ENCODE results near the gene EPS15. TPM values are rescaled to one million over a fixed set of nuclear protein-coding genes. Genes with fewer than 3 reads are reported as not detected.

EPS15 gene
- total and polyA plus RNA-seq, 2 of the 13 experiments (the other 11 are each of a cell fraction or from before 2014, with no cell fraction given), result 14.3 to 19.3 TPM

DNA sequence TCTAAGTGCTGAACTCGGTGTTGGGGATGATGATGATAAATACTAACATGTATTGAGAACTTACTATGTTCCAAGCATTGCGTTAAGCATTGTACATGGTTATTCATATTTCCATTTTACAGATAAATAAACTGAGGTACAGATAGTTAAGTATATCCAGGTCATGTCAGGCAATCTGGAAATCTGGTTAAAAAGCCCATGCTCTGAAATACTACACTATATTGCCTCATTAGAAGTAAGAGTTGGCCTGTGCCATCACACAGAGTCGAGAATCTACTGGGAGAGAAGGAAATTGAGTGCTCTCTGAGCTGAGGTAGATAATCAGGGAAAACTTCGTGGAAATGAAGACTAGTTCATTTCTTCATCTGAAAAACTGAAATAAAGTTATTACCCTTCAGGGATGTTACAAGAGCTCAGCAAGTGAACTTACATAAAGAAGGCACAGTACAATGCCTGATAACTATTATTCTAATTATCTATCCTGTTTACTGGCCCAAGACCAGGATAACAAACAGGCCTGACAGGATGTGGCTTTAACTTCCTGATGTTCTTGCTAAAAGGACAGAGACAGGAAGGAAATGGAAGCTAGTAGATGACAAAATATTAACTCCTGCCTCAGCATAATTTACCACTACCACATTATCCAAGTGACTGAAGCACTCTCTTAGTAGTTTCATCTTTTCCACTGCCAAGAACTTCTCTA is 85.6 kb downstream of the EPS15 start:
- ATAC-seq, result no peak

DNA sequence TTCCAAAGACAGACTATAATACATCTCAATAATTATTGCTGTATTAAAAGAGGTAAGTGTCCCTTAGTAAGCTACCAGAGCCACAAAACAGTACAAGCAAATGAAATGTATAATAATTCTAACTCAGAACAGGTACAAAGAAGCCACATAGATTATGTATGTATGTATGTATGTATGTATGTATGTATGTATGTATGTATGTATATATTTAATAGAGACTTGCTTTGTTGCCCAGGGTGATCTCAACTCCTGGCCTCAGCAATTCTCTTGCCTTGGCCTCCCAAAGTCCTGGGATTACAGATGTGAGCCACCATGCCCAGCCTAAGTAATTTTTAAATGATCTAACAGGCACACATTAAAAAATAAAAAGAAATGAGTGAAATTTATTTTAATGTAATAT is 86.9 kb downstream of the EPS15 start:
- H4K20me1 ChIP-seq (ENCODE audit: insufficient read depth, low read length), result no peaks in the 10 kb centered on the region
- no peak overlapping the region for H2AFZ ChIP-seq (ENCODE audit: low read length)
- no peaks in the 10 kb centered on the region for H3K27me3 ChIP-seq (ENCODE audit: control insufficient read depth in 1 of 2, insufficient read depth in 2 of 2, low read length in 2 of 2)
- no peak overlapping the region for H3K4me2 ChIP-seq (ENCODE audit: low read depth, low read length)
- peaks cover 0 to 22% of the 10 kb centered on the region in 2 experiments; a peak in 2 of 5 replicates for H3K36me3 ChIP-seq (replicated peaks in 1 of 2; ENCODE audit: control insufficient read depth in 1 of 2, insufficient read depth in 2 of 2, low read length in 2 of 2)
- ATAC-seq, result no peak
- no TSS peak for BruUV-seq (replicated peaks)
- no peaks in the 10 kb centered on the region for H3K9me3 ChIP-seq (ENCODE audit: low read length)
- in situ Hi-C loops (cut with HindIII; ENCODE audit: extremely low pct_ligation_motif_present, low pct_unique_long_range_greater_than_20kb), result no loop called here
- ChIA-PET POLR2A (no interaction called here), CTCF (ENCODE audit: low intra/inter-chr PET ratio, low total read pairs) (no interaction called here)
- FAIRE-seq, result no peak
- H3K27ac ChIP-seq (ENCODE audit: extremely low read length, insufficient read depth, low read length), result no peak overlapping the region
- TF ChIP-seq NR2F2 (IDR thresholded peaks at IDR 0.05; ENCODE audit: borderline replicate concordance, low read depth) (no peak), RBM39 (IDR thresholded peaks at IDR 0.05; ENCODE audit: low read depth, low read length, poor library complexity, severe bottlenecking) (no peak), ZNF777 (CRISPR knock-in tag; IDR thresholded peaks at IDR 0.05) (no peak), FOXK2 (IDR thresholded peaks at IDR 0.05) (no peak)
- intact Hi-C loops (cut with micrococcal nuclease; ENCODE audit: unreplicated experiment), result no loop called here
- H3K4me3 ChIP-seq (replicated peaks in 1 of 3; ENCODE audit: insufficient read depth in 1 of 3, low read depth in 2 of 3, low read length in 3 of 3), result no peak overlapping the region
- no peak for DNase-seq (ENCODE audit: low spot score)
- no peaks in the 10 kb centered on the region for H3K79me2 ChIP-seq (ENCODE audit: insufficient read depth, low read length)
- H3K4me1 ChIP-seq (ENCODE audit: insufficient read depth, low read length), result no peaks in the 10 kb centered on the region
- no peak overlapping the region for H3K9ac ChIP-seq (ENCODE audit: insufficient read depth, low read depth, low read length)

More for the DNA sequence above, 85.6 kb downstream of the EPS15 start:
- in situ Hi-C loops (cut with HindIII; ENCODE audit: extremely low pct_ligation_motif_present, low pct_unique_long_range_greater_than_20kb), result no loop called here
- Histone ChIP-seq H3K9me3 (ENCODE audit: low read length) (no peaks in the 10 kb centered on the region), H2AFZ (ENCODE audit: low read length) (no peak overlapping the region), H3K27ac (ENCODE audit: extremely low read length, insufficient read depth, low read length) (no peak overlapping the region), H3K36me3 (replicated peaks in 1 of 2; ENCODE audit: control insufficient read depth in 1 of 2, insufficient read depth in 2 of 2, low read length in 2 of 2) (peaks cover 0 to 17% of the 10 kb centered on the region in 2 experiments; a peak in 3 of 5 replicates), H4K20me1 (ENCODE audit: insufficient read depth, low read length) (no peaks in the 10 kb centered on the region), H3K4me2 (ENCODE audit: low read depth, low read length) (no peak overlapping the region), H3K4me3 (replicated peaks in 1 of 3; ENCODE audit: insufficient read depth in 1 of 3, low read depth in 2 of 3, low read length in 3 of 3) (no peak overlapping the region), H3K27me3 (ENCODE audit: control insufficient read depth in 1 of 2, insufficient read depth in 2 of 2, low read length in 2 of 2) (no peaks in the 10 kb centered on the region), H3K9ac (ENCODE audit: insufficient read depth, low read depth, low read length) (no peak overlapping the region), H3K79me2 (ENCODE audit: insufficient read depth, low read length) (no peaks in the 10 kb centered on the region), H3K4me1 (ENCODE audit: insufficient read depth, low read length) (no peaks in the 10 kb centered on the region)
- FAIRE-seq (no peak), DNase-seq (ENCODE audit: low spot score) (no peak)
- WGBS (ENCODE audit: low lambda C conversion rate), result 90% methylated on average over 4 of the region's 4 CpGs
- CTCF ChIA-PET (ENCODE audit: low intra/inter-chr PET ratio, low total read pairs), result no interaction called here
- POLR2A ChIA-PET, result no interaction called here
- no TSS peak for BruUV-seq (replicated peaks)
- intact Hi-C loops (cut with micrococcal nuclease; ENCODE audit: unreplicated experiment), result no loop called here
- TF ChIP-seq ZNF614 (CRISPR knock-in tag; IDR thresholded peaks at IDR 0.05; ENCODE audit: borderline replicate concordance) (no peak), ZNF629 (CRISPR knock-in tag; conservative IDR thresholded peaks at IDR 0.05) (peak; percentile 45; the same call in 1 of the 2 replicates)
